ENCODE data around the gene NDFIP1.

- TF ChIP-seq, protein P1, sequence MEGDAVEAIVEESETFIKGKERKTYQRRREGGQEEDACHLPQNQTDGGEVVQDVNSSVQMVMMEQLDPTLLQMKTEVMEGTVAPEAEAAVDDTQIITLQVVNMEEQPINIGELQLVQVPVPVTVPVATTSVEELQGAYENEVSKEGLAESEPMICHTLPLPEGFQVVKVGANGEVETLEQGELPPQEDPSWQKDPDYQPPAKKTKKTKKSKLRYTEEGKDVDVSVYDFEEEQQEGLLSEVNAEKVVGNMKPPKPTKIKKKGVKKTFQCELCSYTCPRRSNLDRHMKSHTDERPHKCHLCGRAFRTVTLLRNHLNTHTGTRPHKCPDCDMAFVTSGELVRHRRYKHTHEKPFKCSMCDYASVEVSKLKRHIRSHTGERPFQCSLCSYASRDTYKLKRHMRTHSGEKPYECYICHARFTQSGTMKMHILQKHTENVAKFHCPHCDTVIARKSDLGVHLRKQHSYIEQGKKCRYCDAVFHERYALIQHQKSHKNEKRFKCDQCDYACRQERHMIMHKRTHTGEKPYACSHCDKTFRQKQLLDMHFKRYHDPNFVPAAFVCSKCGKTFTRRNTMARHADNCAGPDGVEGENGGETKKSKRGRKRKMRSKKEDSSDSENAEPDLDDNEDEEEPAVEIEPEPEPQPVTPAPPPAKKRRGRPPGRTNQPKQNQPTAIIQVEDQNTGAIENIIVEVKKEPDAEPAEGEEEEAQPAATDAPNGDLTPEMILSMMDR (IDR thresholded peaks at IDR 0.05): no peak
- TF ChIP-seq POLR2A (IDR thresholded peaks at IDR 0.05): no peak
These were observed 29.3 kb upstream of the NDFIP1 start for GRCh38 chr5:142079306-142079721.
